GM19240 (cell line): ENCODE data around the gene NLGN4X.
"Not testable (repeated sequence)": the region's sequence is repeated elsewhere in the genome, so short reads cannot be mapped to it uniquely, and the experiment has no call there.

ENCODE experiments used
- DNase-seq: peaks from one replicate; pipeline ENCODE4 v3.0.0; 2011; ENCODE audit warnings: low spot score; ENCODE audit not compliant: insufficient read length

Gene NLGN4X

GRCh38 chrX:6012357-6012756, 216.3 kb downstream of the NLGN4X start:
- DNase-seq: no peak

DNA sequence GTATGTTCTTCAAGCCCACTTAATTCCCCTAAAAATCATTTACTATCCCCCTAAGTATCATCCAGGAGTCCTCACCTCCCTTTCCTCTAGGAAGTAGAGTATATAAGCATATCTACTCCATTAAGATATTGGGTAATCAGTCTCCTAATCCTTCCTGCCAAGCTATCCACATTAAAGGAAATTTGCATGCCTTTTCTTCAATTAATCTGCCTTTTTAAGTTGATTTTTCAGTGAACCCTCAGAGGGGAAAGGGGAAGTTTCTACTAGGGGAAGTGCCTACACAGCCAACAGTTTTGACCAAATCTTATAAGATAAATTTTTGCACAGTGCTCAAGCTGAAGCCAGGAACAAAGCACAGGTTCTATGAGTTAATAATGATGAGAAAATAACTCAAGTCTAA, 222.8 kb downstream of the NLGN4X start:
- no peak for DNase-seq

DNA sequence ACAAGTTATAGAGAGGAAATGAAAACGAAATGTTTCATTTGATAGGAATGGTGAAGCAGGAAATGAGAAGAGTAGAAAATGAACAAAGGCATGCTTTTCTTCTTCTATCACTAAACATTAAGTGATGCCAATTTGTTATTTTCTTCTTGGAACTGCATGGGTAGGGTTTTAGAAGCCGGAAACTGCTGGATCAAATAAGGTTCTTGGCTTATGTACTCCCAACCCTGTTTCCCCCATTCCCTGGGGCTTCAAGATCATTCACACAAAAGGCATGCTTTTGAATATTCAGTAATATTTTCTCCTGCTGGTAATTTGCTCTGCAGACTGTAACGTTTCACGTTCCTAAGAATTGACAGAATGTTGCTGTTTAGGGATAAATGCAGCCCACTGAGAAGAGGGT, 224.1 kb downstream of the NLGN4X start:
- DNase-seq: no peak

DNA sequence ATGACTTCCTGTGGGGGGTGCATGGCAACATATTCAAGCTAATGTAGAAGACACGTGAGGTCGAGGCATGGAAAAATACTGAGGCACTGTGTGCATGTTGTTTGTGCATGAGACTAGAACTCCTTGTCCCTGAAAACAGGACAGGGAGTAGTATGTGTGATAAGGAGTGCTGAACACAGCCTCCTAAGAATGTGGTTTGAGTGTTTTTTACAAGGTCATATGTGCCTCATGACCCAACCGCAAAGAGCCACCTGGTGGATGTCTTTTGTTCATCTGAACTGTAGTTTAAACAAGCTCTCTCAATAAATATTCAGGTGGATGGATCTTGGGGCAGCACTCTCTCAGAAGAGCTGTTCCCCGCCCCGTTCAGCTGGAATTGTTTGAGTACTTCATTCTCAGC, 226.6 kb downstream of the NLGN4X start:
- no peak for DNase-seq

DNA sequence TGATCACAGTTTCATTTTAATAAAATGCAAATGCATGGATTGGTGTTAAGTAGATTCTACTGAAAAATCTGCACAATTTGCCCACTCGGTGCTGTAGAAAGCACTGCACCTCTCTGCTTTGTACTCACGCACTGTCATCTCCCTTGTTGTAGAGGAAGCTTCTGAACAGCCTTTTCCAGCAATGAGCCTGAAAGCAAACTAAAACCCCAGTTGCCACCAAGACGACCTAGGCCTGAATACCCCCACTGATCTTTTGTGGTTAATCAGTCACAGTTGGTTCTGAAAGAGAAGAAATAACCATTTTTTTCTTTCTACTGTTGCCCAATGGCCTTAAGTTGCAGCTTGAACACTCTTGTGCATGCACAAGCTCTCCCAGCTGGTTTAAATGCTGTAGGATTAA, 229.8 kb downstream of the NLGN4X start:
- DNase-seq: no peak

- no peak for DNase-seq
These were observed 230.2 kb downstream of the NLGN4X start for GRCh38 chrX:5998456-5998855.

GRCh38 chrX:5991393-5991792, 237.3 kb downstream of the NLGN4X start:
- DNase-seq: no peak

GRCh38 chrX:5979338-5979737, 249.3 kb downstream of the NLGN4X start:
- DNase-seq: no peak

DNA sequence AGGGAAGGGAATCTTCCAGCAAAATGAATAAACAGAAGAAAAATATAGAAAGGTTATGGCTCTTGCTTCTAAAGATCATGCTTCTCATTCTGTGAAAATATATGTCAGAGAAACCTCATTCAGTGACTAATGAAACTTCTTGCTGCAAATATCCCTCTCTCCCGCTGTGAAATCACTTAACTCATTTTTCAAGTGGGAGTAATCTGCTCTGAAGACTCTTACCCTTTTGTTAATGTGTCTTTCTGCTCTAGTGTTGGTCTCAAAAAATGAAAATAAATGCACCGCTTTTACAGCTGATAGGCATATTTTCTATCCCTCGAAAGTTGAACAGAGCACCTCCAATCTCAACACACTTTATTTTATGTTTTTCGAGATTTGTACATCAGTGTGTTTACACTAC, 252.3 kb downstream of the NLGN4X start:
- no peak for DNase-seq

DNA sequence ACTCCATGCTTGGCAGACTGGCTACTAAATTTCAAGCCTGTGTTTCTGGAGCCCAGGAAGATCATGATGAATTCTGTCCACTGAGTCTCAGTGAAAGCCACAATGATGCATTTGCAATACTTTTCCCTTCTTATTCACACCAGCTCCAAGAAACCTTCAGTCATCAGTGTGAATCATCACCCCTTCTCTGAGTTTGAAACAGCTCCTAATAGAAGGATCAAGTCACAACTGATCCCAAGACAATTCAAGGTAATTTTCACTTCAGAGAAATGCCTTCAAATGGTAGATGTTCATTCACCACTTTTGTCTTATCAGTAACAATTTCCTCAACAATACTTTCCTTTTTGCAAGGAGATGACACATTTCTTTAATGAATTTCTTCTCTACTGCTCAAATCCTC, 257.4 kb downstream of the NLGN4X start:
- no peak for DNase-seq

DNA sequence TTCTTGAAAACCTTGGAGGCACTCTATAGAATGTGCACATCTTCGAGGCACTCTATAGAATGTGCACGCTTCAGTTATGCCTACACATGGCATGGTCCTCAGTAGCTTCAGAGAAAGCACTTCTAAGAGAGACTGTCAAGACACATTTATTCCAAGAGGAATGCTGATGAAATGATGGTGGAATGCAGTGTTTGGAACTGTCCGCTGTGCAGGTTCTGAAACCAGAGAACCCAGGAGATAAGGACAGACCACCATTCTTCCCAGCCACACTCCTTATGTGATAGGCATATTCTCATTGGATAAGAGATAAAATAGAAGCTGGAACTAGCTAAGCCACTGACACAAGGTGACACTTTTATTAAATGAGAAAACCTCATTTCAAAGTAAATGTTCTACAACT, 263.3 kb downstream of the NLGN4X start:
- DNase-seq: no peak

DNA sequence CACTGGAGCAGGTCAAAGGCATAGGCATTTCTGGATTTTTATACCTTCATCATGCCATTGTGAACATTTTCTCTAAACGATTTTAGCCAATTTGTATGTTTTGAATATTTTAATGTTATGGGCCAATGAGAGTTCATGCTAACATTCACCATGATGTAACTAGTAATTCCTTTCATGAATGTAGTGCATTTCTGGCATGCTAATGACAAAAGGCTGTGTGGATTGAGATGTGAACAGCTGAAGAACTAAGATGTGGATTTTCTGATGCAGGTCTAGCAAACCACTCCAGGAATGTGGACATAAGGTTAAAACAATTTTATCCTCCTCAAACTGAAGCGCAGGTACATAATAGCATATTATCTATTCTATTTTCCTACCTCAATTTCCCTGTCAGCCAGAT, 269.4 kb downstream of the NLGN4X start:
- no peak for DNase-seq

GRCh38 chrX:5958523-5958922, 270.1 kb downstream of the NLGN4X start:
- DNase-seq: no peak

DNA sequence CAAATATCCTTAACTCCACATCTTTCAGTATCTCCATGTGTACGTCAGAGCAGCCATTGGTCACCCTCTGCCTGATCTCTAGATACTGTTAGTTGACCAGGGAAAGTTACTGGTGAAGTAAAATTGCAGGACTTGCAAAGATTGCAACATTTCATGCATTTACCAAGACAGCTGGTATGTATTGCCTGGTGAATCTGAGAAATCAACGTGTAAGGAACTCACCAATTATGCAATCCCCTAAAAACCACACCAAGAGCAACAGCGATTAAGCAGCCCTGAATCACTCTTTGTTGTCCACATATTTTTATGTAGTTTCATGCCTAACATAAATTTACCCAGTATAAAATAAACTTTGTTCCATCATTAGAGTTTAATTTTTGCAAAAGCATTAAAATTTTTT, 271.2 kb downstream of the NLGN4X start:
- no peak for DNase-seq

DNA sequence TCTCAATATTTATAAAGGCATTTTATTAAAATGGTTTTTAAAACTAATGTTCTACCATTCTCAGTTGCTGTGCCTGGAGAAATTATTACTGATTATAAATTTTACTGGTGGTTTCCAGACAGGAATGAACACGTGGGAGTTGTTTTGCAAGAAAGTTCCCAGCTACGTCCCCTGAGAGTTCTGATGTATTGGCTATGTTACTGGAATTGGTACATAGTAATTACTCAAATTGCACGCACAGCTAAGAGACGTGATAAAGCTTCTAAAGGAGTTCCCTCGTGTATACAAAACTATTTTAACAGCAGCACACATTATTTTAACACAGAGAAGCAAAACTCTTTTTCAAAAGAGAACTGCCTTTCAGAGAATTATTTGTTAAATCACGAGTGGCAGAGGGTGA, 292.2 kb downstream of the NLGN4X start:
- DNase-seq: no peak

GRCh38 chrX:5928224-5928623, 300.4 kb downstream of the NLGN4X start:
- DNase-seq: no peak

GRCh38 chrX:5916945-5917344, 311.7 kb downstream of the NLGN4X start:
- no peak for DNase-seq

DNA sequence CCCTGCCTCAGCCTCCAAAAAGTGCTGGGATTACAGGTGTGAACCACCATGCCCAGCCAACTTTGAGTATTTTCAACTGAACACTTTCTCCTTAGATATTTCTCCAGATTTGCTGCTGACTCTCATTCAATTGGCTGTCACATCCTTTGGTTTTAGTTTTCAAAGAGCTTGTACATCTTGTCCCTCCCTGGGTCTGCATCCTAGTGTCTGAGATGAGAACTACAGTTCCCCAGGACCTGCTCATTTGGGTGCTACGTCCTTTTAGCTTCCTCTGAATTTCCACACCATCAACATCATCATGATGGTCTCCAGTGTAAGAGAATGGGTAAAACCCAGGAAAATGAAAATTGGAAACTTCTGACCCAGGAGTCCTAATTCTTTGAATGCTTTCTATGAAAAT, 312.9 kb downstream of the NLGN4X start:
- no peak for DNase-seq

DNA sequence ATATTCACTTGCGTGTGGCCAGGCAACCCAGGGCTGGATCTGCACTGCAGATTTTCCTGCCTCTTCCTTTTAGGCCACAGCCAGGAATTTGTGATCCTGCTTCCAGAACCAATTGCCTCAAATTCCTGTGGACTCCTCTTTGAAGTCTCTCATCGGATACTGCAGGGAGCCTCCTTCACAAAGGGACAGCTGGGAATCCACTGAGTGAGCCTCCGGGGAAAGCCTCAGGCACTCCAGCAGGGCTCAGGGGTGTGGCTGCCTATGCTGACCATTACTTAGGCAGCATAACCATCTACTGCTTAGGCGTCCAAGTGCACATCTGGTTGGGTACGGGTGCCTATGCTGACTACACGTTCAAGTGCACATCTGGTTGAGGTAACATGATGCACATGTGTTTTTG, 321.5 kb downstream of the NLGN4X start:
- no peak for DNase-seq

DNA sequence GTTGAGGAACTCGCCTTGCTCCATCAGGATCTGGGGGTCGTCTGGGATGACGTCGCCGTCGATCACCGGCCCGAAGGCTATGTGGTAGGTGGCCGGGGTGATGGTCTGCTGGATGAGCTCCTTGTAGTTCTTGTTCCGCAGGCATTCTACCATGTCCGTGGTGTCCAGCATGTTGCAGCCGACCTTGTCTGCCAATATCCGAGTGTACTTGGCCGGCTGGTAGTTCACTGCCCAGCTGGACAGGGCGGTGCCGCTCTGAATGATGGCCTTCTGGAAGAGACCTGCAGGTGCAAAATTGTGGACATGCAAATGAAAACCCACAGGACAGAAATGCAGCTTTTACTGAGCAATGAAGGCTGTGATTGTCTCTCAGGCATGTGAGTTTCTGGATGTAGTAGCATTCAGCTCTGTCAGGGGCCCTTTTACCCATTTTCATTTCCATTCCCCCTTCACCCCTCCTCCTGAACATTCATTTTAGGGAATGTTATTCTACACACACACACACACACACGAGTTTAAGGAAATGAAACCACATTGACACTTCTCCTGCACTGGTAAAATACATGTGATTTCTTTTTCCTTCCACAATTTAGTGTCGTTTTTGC, 325.0 kb downstream of the NLGN4X start:
- DNase-seq: not testable (repeated sequence)

DNA sequence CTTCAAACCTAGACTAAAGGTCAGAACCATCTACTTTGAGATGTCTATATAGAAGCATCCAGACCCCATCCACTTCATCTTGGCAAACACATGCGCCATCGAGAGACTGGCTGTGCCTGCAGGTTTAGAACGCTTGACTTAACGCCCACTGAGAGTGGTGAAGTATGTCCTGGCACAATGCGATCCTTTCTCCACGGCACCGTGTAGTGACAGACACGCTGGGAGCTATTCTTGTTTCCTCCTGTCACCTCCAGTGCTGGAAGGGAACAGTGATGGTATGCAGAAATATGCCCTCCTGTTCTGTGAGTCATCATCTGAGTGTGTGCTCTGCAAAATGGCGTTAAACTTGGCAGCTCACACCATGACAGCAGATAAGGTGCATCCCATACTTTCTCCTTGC, 330.2 kb downstream of the NLGN4X start:
- DNase-seq: no peak

- no peak for DNase-seq
These were observed 337.3 kb downstream of the NLGN4X start for GRCh38 chrX:5891378-5891777.

DNA sequence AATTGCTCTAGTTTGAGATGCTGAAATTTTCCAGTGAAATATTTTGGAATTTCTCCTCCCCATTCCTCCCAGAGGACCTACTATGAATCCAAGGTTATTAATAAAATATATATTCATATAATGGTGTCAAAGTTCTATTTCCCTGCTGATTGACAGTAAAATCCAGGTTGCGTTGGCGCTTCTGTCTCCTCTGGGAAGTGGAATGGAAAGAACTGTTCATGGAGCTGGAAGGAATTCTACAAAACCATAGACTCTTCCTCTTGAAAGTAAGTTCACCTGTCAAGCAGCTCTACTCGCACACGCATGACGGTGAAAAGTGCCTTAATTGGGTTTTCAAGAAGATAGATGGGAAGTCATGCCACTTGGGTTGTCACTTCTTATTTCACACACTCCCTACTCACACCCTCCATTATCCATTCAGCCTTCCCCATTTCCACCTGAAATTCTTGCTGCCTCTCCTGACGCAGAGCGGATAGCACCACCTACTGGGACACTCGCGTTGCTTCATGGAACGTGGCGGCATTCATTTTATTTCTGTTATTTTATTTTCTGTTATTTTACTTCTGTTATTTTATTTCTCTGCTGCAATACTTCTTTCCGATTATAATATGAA, 351.6 kb downstream of the NLGN4X start:
- DNase-seq: no peak

- DNase-seq: no peak
These were observed 358.4 kb downstream of the NLGN4X start for GRCh38 chrX:5870238-5870637.
